H1 (cell line): ENCODE results near the gene SLC6A17. TPM values are rescaled to one million over a fixed set of nuclear protein-coding genes. Genes with fewer than 3 reads are reported as not detected.

Experiments
- CTCF ChIA-PET: fragments of 300-600 bp; sonication (Branson Sonifier 250); formaldehyde crosslinking; loops from one replicate; lab custom pipeline; 2021; ENCODE audit not compliant: partially characterized antibody; lab: Charles Lee
- POLR2A ChIA-PET: fragments of 300-600 bp; sonication (Branson Sonifier 250); formaldehyde crosslinking; loops from one replicate; lab custom pipeline; 2021; ENCODE audit warnings: inconsistent platforms; ENCODE audit not compliant: partially characterized antibody; lab: Charles Lee
- DNase-seq, 2 experiments: peaks; one replicate each; pipeline versions ENCODE4 v3.0.0 to v3.0.0-alpha.2; 2010 to 2022; ENCODE audit warnings: low spot score in 2 of 2, low read depth in 1 of 2, mixed read lengths in 1 of 2
- FAIRE-seq: peaks from 2 replicates; lab custom pipeline; 2011; peaks lifted over from hg19 to GRCh38; lab: Jason Lieb, UNC
- H2AFZ ChIP-seq: 2 replicates; pipeline ENCODE4 v1.8.1; 2012; ENCODE audit warnings: low read length, inconsistent platforms
- H2AK5ac ChIP-seq: 2 replicates; pipeline ENCODE4 v1.6.1; 2013; ENCODE audit warnings: low read depth, low read length
- H2BK120ac ChIP-seq: replicated peaks from 2 replicates; pipeline ENCODE3; 2013; ENCODE audit warnings: low read depth, low read length, inconsistent platforms
- H2BK12ac ChIP-seq: 2 replicates; pipeline ENCODE4 v1.6.1; 2013; ENCODE audit warnings: low read depth, low read length
- H2BK15ac ChIP-seq: 2 replicates; pipeline ENCODE4 v1.6.1; 2013; ENCODE audit warnings: low read length
- H2BK20ac ChIP-seq: 2 replicates; pipeline ENCODE4 v1.6.1; 2013; ENCODE audit warnings: low read length
- H2BK5ac ChIP-seq: 2 replicates; pipeline ENCODE4 v1.6.1; 2013; ENCODE audit warnings: low read depth, low read length
- H3K14ac ChIP-seq: 2 replicates; pipeline ENCODE4 v1.6.1; 2013; ENCODE audit warnings: inconsistent platforms; ENCODE audit not compliant: insufficient read length
- H3K18ac ChIP-seq: 2 replicates; pipeline ENCODE4 v1.6.1; 2013; ENCODE audit warnings: low read length; ENCODE audit errors: extremely low read depth
- H3K23ac ChIP-seq: 2 replicates; pipeline ENCODE4 v1.6.1; 2013; ENCODE audit warnings: inconsistent platforms; ENCODE audit not compliant: insufficient read length
- H3K23me2 ChIP-seq: 2 replicates; pipeline ENCODE4 v1.6.1; 2013; ENCODE audit warnings: low read depth, low read length
- H3K27ac ChIP-seq: 2 replicates; pipeline ENCODE4 v1.6.1; 2011; ENCODE audit warnings: low read depth, low read length, inconsistent platforms
- H3K27me3 ChIP-seq, 4 experiments: replicated peaks in 1 of 4; 1 replicate in 1 of 4; 2 replicates in 3 of 4; pipeline versions ENCODE4 v1.6.1 to v1.8.1; 2011 to 2013; ENCODE audit warnings: low read length in 3 of 4, mild to moderate bottlenecking in 3 of 4, inconsistent platforms in 2 of 4, mixed read lengths in 2 of 4, moderate library complexity in 1 of 4; ENCODE audit not compliant: control insufficient read depth in 3 of 4, insufficient read depth in 3 of 4; ENCODE audit errors: extremely low read depth in 1 of 4
- H3K36me3 ChIP-seq, 4 experiments: 2 replicates each; pipeline versions ENCODE4 v1.6.1 to v1.8.1; 2011 to 2013; ENCODE audit warnings: mild to moderate bottlenecking in 4 of 4, low read length in 3 of 4, moderate library complexity in 2 of 4, control low read depth in 1 of 4, inconsistent platforms in 1 of 4; ENCODE audit not compliant: insufficient read depth in 4 of 4, control insufficient read depth in 2 of 4
- H3K4ac ChIP-seq: replicated peaks from 2 replicates; pipeline ENCODE3; 2013; ENCODE audit warnings: low read length, low read depth, mixed read lengths, inconsistent platforms; ENCODE audit not compliant: insufficient read length
- H3K4me1 ChIP-seq, 4 experiments: replicated peaks in 1 of 4; 1 replicate in 1 of 4; 2 replicates in 3 of 4; pipeline versions ENCODE4 v1.6.1 to v1.8.1; 2011 to 2013; ENCODE audit warnings: low read length in 3 of 4, inconsistent platforms in 2 of 4, mixed read lengths in 1 of 4; ENCODE audit not compliant: insufficient read depth in 4 of 4, control insufficient read depth in 3 of 4
- H3K4me2 ChIP-seq, 2 experiments: 2 replicates each; pipeline versions ENCODE4 v1.6.1 to v1.8.1; 2011 to 2013; ENCODE audit warnings: low read depth in 2 of 2, low read length in 2 of 2, control low read depth in 1 of 2, inconsistent platforms in 1 of 2, mild to moderate bottlenecking in 1 of 2; ENCODE audit not compliant: insufficient read depth in 1 of 2
- H3K4me3 ChIP-seq, 4 experiments: fragments of 200-600, 300-600 bp in 1 of 4; sonication (generic), shearing (Covaris generic), sonication (Bioruptor Twin) in 1 of 4; 2 replicates each; pipeline versions ENCODE4 v1.5.1 to v1.8.1; 2011 to 2016; ENCODE audit warnings: low read length in 4 of 4, low read depth in 3 of 4, control low read depth in 2 of 4, inconsistent platforms in 2 of 4, mild to moderate bottlenecking in 2 of 4, mixed read lengths in 1 of 4, moderate library complexity in 1 of 4; ENCODE audit not compliant: insufficient read depth in 2 of 4; ENCODE audit errors: extremely low read depth in 1 of 4
- H3K56ac ChIP-seq: replicated peaks from 2 replicates; pipeline ENCODE3; 2013; ENCODE audit warnings: low read depth, mild to moderate bottlenecking, mixed read lengths, low read length, inconsistent platforms; ENCODE audit not compliant: insufficient read length
- H3K79me1 ChIP-seq: 2 replicates; pipeline ENCODE4 v1.6.1; 2013; ENCODE audit warnings: low read depth, low read length, control low read depth
- H3K79me2 ChIP-seq, 2 experiments: 2 replicates each; pipeline versions ENCODE4 v1.6.1 to v1.8.1; 2012 to 2013; ENCODE audit warnings: low read length in 2 of 2, mild to moderate bottlenecking in 2 of 2, inconsistent platforms in 1 of 2; ENCODE audit not compliant: insufficient read depth in 2 of 2, control insufficient read depth in 1 of 2
- H3K9ac ChIP-seq, 4 experiments: replicated peaks in 1 of 4; 1 replicate in 1 of 4; 2 replicates in 3 of 4; pipeline versions ENCODE4 v1.6.1 to v1.8.1; 2011 to 2013; ENCODE audit warnings: low read depth in 3 of 4, low read length in 3 of 4, control low read depth in 2 of 4, mild to moderate bottlenecking in 2 of 4, moderate library complexity in 2 of 4, inconsistent platforms in 1 of 4; ENCODE audit errors: extremely low read depth in 1 of 4
- H3K9me3 ChIP-seq, 2 experiments: 2 replicates each; pipeline versions ENCODE4 v1.6.1 to v1.8.1; 2012 to 2013; ENCODE audit warnings: mild to moderate bottlenecking in 2 of 2, moderate library complexity in 2 of 2, control low read depth in 1 of 2, inconsistent platforms in 1 of 2, low read depth in 1 of 2, low read length in 1 of 2, mixed read lengths in 1 of 2; ENCODE audit not compliant: insufficient read depth in 2 of 2
- H4K20me1 ChIP-seq, 2 experiments: replicated peaks in 1 of 2; 2 replicates each; pipeline versions ENCODE3 to v1.8.1; 2011 to 2013; ENCODE audit warnings: inconsistent platforms in 2 of 2, low read length in 2 of 2, mild to moderate bottlenecking in 1 of 2; ENCODE audit not compliant: insufficient read depth in 2 of 2, control insufficient read depth in 1 of 2
- H4K5ac ChIP-seq: 2 replicates; pipeline ENCODE4 v1.6.1; 2013; ENCODE audit warnings: low read length, low read depth, mixed read lengths, inconsistent platforms; ENCODE audit not compliant: insufficient read length
- H4K8ac ChIP-seq: 2 replicates; pipeline ENCODE4 v1.8.0; 2013; ENCODE audit warnings: mild to moderate bottlenecking, moderate library complexity, low read length, inconsistent platforms; ENCODE audit not compliant: insufficient read depth; ENCODE audit errors: extremely low read depth
- H4K91ac ChIP-seq: replicated peaks from 2 replicates; pipeline ENCODE3; 2013; ENCODE audit warnings: low read length, mixed read lengths, inconsistent platforms; ENCODE audit not compliant: insufficient read length
- CHD1 ChIP-seq: IDR thresholded peaks from 2 replicates; pipeline ENCODE4 v1.6.1; 2012; ENCODE audit warnings: low read depth, low read length, improper control_type of control experiment
- CREB1 ChIP-seq: IDR thresholded peaks from 2 replicates; pipeline ENCODE4 v1.6.1; 2012; ENCODE audit warnings: inconsistent platforms
- GABPA ChIP-seq: IDR thresholded peaks from 2 replicates; pipeline ENCODE4 v1.6.1; 2011; ENCODE audit warnings: mild to moderate bottlenecking, low read length, moderate library complexity, borderline replicate concordance; ENCODE audit not compliant: insufficient read depth
- KDM1A ChIP-seq: fragments of 200-600, 300-600 bp; sonication (generic); IDR thresholded peaks from 2 replicates; pipeline ENCODE4 v1.7.1; 2016; ENCODE audit warnings: mild to moderate bottlenecking, low read length, borderline replicate concordance
- RBBP5 ChIP-seq: IDR thresholded peaks from 2 replicates; pipeline ENCODE4 v1.7.1; 2012; ENCODE audit warnings: low read depth, mild to moderate bottlenecking, inconsistent platforms, low read length, moderate library complexity, borderline replicate concordance
- SIN3A ChIP-seq, 2 experiments: IDR thresholded peaks in 1 of 2; conservative IDR thresholded peaks in 1 of 2; 2 replicates each; pipeline ENCODE4 v1.6.1; 2011 to 2012; ENCODE audit warnings: low read length in 2 of 2, improper control_type of control experiment in 1 of 2, low read depth in 1 of 2, mild to moderate bottlenecking in 1 of 2
- SIX5 ChIP-seq: IDR thresholded peaks from 2 replicates; pipeline ENCODE4 v1.6.1; 2011; ENCODE audit warnings: mild to moderate bottlenecking, low read depth, low read length
- SP4 ChIP-seq: IDR thresholded peaks from 2 replicates; pipeline ENCODE4 v1.6.1; 2012; ENCODE audit warnings: low read length, inconsistent platforms
- WGBS, 2 experiments: shearing (Covaris generic) in 1 of 2; methylation state at CpG; one replicate each; pipeline versions ENCODE4 v1.1.6 to v1.1.7; 2013 to 2015; ENCODE audit warnings: low lambda C conversion rate in 2 of 2, mixed read lengths in 2 of 2, inconsistent platforms in 1 of 2, low coverage in 1 of 2, missing lambda C conversion rate in 1 of 2; ENCODE audit not compliant: insufficient replicate concordance in 2 of 2, insufficient coverage in 1 of 2, insufficient read length in 1 of 2; ENCODE audit errors: extremely low coverage in 1 of 2, missing lambda C conversion rate in 1 of 2; 5-methylcytosine and 5-hydroxymethylcytosine counted together
- polyA plus RNA-seq, 7 experiments: library from polyadenylated mRNA; depleted of rRNA in 3 of 7; stranded (reverse) in 5 of 7; unstranded in 2 of 7; fragments of >200 nt in 5 of 7; fragments of 200-250 nt in 2 of 7; gene quantifications; 1 replicate in 5 of 7; 2 replicates in 1 of 7; 4 replicates in 1 of 7; pipeline versions ENCODE4 v1.2.1 to v1.2.3, GENCODE V29; 2011 to 2013; ENCODE audit warnings: missing spikeins in 2 of 7, mixed read lengths in 2 of 7
- total RNA-seq: library from RNA; stranded (reverse); fragmentation: NEBNext Ultra II Directional; extraction: Animal tissue kit (Norgen Biotek cat#: 25700); gene quantifications from 2 replicates; pipeline ENCODE4 v1.2.1, GENCODE V29; 2021

The SLC6A17 gene
- total and polyA plus RNA-seq, 2 of the 8 experiments (the other 6 are each of a cell fraction or from before 2014, with no cell fraction given), result 0.15 to 0.28 TPM

DNA sequence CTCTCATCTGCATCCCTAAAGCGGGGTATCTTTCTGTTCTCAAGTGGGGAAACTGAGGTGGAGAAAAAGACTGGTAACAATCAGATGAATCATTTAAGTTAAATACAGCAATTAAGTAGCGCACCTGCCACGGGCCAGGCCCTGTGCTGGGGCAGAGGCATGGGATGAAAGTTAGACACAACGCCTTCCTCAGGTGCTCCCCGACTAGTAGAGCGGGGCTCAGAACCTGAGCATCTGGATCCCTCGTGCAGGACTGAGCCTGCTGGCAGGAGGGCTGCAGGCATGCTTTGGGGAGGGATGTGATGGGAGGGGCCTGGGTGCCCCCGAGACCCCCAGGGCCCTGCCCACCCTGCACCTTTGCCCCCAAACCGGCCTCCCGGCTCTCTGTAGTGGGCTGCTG, 44.9 kb downstream of the SLC6A17 start:
- Histone ChIP-seq H2BK5ac (no peak overlapping the region), H3K27ac (no peak overlapping the region), H3K9ac (no peak overlapping the region), H3K18ac (no peak overlapping the region), H4K8ac (no peak overlapping the region; the same call in 1 of the 2 replicates), H2BK120ac (no peak overlapping the region), H3K79me2 (no peaks in the 10 kb centered on the region), H3K56ac (no peak overlapping the region), H3K14ac (no peak overlapping the region), H3K23ac (no peak overlapping the region), H2BK20ac (no peak overlapping the region), H4K91ac (no peak overlapping the region), H2BK12ac (no peak overlapping the region), H3K4ac (no peak overlapping the region), H3K4me2 (no peak overlapping the region), H3K4me3 (no peak overlapping the region), H4K5ac (no peak overlapping the region), H4K20me1 (no peaks in the 10 kb centered on the region), H3K23me2 (no peaks in the 10 kb centered on the region; the same call in 1 of the 2 replicates), H3K79me1 (no peaks in the 10 kb centered on the region), H3K9me3 (no peaks in the 10 kb centered on the region), H3K4me1 (no peaks in the 10 kb centered on the region), H3K36me3 (no peaks in the 10 kb centered on the region), H2AK5ac (no peak overlapping the region), H3K27me3 (no peaks in the 10 kb centered on the region), H2BK15ac (no peak overlapping the region), H2AFZ (no peak overlapping the region)
- ChIA-PET POLR2A (no interaction called here), CTCF (interaction anchor here (1.2 to 4.8 kb wide), 5 partner anchors 9 to 301 kb away, joined by 3 to 33 read pairs (median 6); no protein-coding TSS in a partner anchor)
- FAIRE-seq, result no peak
- WGBS, 2 experiments, result 89% methylated on average over 9 of the region's 10 CpGs; no CpG with 5 or more reads in 1 of the 2 experiments
- TF ChIP-seq GABPA (no peak), SIN3A (conservative IDR thresholded peaks at IDR 0.05 in 1 of 2, IDR thresholded peaks at IDR 0.05 in 1 of 2; ENCODE audit: low read depth in 1 of 2, low read length in 2 of 2) (no peak), CHD1 (no peak), SIX5 (no peak), RBBP5 (no peak), KDM1A (no peak), CREB1 (no peak), SP4 (no peak)
- DNase-seq, result no peak
